Measurements from ENCODE around the gene RPLP2.

Gene RPLP2

GRCh38 chr11:839875-840617 lies 30.3 kb downstream of the RPLP2 start:
- Histone ChIP-seq H4K20me1 (ENCODE audit: insufficient read depth, low read length) (peaks cover 9% of the 10 kb centered on the region), H3K9ac (ENCODE audit: low read length) (no peak overlapping the region), H3F3A (ENCODE audit: insufficient read depth, low read length) (no peaks in the 10 kb centered on the region), H3K9me3 (replicated peaks; ENCODE audit: insufficient read depth, low read length) (no peaks in the 10 kb centered on the region), H3K36me3 (replicated peaks; ENCODE audit: insufficient read depth, low read length) (0 out of 2 replicates have a peak, but pooled peaks cover 4% of the 10 kb centered on the region), H3K9me2 (replicated peaks; ENCODE audit: insufficient read depth, low read length) (no peaks in the 10 kb centered on the region), H3K4me3 (ENCODE audit: low read length) (no peak overlapping the region), H3K27me3 (replicated peaks; ENCODE audit: insufficient read depth, low read length) (peaks cover 18% of the 10 kb centered on the region), H3K4me1 (ENCODE audit: low read length) (peaks cover 10% of the 10 kb centered on the region), H3K27ac (ENCODE audit: low read length) (no peak overlapping the region), H3K79me2 (ENCODE audit: low read length) (peaks cover 31% of the 10 kb centered on the region), H3K4me2 (ENCODE audit: low read depth, low read length) (no peak overlapping the region), H2AFZ (ENCODE audit: low read length) (no peak overlapping the region)
- DNase-seq, result no peak
- TF ChIP-seq, protein P1, sequence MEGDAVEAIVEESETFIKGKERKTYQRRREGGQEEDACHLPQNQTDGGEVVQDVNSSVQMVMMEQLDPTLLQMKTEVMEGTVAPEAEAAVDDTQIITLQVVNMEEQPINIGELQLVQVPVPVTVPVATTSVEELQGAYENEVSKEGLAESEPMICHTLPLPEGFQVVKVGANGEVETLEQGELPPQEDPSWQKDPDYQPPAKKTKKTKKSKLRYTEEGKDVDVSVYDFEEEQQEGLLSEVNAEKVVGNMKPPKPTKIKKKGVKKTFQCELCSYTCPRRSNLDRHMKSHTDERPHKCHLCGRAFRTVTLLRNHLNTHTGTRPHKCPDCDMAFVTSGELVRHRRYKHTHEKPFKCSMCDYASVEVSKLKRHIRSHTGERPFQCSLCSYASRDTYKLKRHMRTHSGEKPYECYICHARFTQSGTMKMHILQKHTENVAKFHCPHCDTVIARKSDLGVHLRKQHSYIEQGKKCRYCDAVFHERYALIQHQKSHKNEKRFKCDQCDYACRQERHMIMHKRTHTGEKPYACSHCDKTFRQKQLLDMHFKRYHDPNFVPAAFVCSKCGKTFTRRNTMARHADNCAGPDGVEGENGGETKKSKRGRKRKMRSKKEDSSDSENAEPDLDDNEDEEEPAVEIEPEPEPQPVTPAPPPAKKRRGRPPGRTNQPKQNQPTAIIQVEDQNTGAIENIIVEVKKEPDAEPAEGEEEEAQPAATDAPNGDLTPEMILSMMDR (IDR thresholded peaks at IDR 0.05; ENCODE audit: low read length), result peak; percentile 25
- no peak for TF ChIP-seq EZH2phosphoT487 (IDR thresholded peaks at IDR 0.05; ENCODE audit: low read length)

- 0 out of 2 replicates have a peak, but pooled peaks cover 4% of the 10 kb centered on the region for H3K36me3 ChIP-seq (replicated peaks; ENCODE audit: insufficient read depth, low read length)
Observed at GRCh38 chr11:841981-842369, 32.2 kb downstream of the RPLP2 start.

GRCh38 chr11:842370-843002 lies 32.7 kb downstream of the RPLP2 start, which contains the start of the genes POLR2L and TSPAN4:
Gene POLR2L (minus strand): TSS chr11:842529. CDS start chr11:842508, 21 bp downstream.
Gene TSPAN4 (plus strand): TSS chr11:842852. CDS start chr11:850305, 7,453 bp downstream.
- Histone ChIP-seq H3F3A (ENCODE audit: insufficient read depth, low read length) (no peaks in the 10 kb centered on the region), H3K9ac (ENCODE audit: low read length) (peak within 1 kb of the TSS; percentile 95), H3K4me3 (ENCODE audit: low read length) (peak within 1 kb of the TSS; percentile 99), H3K4me1 (ENCODE audit: low read length) (peaks cover 10% of the 10 kb centered on the region), H3K27me3 (replicated peaks; ENCODE audit: insufficient read depth, low read length) (peaks cover 40% of the 10 kb centered on the region), H3K9me2 (replicated peaks; ENCODE audit: insufficient read depth, low read length) (no peaks in the 10 kb centered on the region), H4K20me1 (ENCODE audit: insufficient read depth, low read length) (peaks cover 9% of the 10 kb centered on the region), H2AFZ (ENCODE audit: low read length) (peak within 1 kb of the TSS; percentile 63), H3K36me3 (replicated peaks; ENCODE audit: insufficient read depth, low read length) (0 out of 2 replicates have a peak, but pooled peaks cover 4% of the 10 kb centered on the region), H3K27ac (ENCODE audit: low read length) (peak within 1 kb of the TSS; percentile 58; the same call in 1 of the 2 replicates), H3K79me2 (ENCODE audit: low read length) (peaks cover 31% of the 10 kb centered on the region), H3K4me2 (ENCODE audit: low read depth, low read length) (peak within 1 kb of the TSS; percentile 92), H3K9me3 (replicated peaks; ENCODE audit: insufficient read depth, low read length) (no peaks in the 10 kb centered on the region)
- peak; percentile 92 for DNase-seq
- TF ChIP-seq EZH2 (optimal IDR thresholded peaks at IDR 0.05; ENCODE audit: low read depth, low read length), result no peak
- TF ChIP-seq EZH2phosphoT487 (IDR thresholded peaks at IDR 0.05; ENCODE audit: low read length), result no peak
- TF ChIP-seq, protein P1 (IDR thresholded peaks at IDR 0.05; ENCODE audit: low read length), result no peak

More at GRCh38 chr11:841981-842369, 32.2 kb downstream of the RPLP2 start:
- H4K20me1 ChIP-seq (ENCODE audit: insufficient read depth, low read length), result peaks cover 9% of the 10 kb centered on the region
- peaks cover 31% of the 10 kb centered on the region for H3K79me2 ChIP-seq (ENCODE audit: low read length)
- H3K9ac ChIP-seq (ENCODE audit: low read length), result peak overlapping the region; percentile 95
- H3K9me2 ChIP-seq (replicated peaks; ENCODE audit: insufficient read depth, low read length), result no peaks in the 10 kb centered on the region
- peaks cover 37% of the 10 kb centered on the region for H3K27me3 ChIP-seq (replicated peaks; ENCODE audit: insufficient read depth, low read length)
- peaks cover 10% of the 10 kb centered on the region for H3K4me1 ChIP-seq (ENCODE audit: low read length)
- peak overlapping the region; percentile 92; the same call in 1 of the 2 replicates for H3K4me2 ChIP-seq (ENCODE audit: low read depth, low read length)
- H3F3A ChIP-seq (ENCODE audit: insufficient read depth, low read length), result no peaks in the 10 kb centered on the region
- no peak for DNase-seq
- peak overlapping the region; percentile 99 for H3K4me3 ChIP-seq (ENCODE audit: low read length)
- H3K27ac ChIP-seq (ENCODE audit: low read length), result no peak overlapping the region; the same call in 1 of the 2 replicates
- peak overlapping the region; percentile 63; the same call in 1 of the 2 replicates for H2AFZ ChIP-seq (ENCODE audit: low read length)
- H3K9me3 ChIP-seq (replicated peaks; ENCODE audit: insufficient read depth, low read length), result no peaks in the 10 kb centered on the region
- TF ChIP-seq, protein P1 (IDR thresholded peaks at IDR 0.05; ENCODE audit: low read length), result no peak
- no peak for TF ChIP-seq EZH2phosphoT487 (IDR thresholded peaks at IDR 0.05; ENCODE audit: low read length)
- TF ChIP-seq EZH2 (optimal IDR thresholded peaks at IDR 0.05; ENCODE audit: low read depth, low read length), result no peak
